ENCODE measurements around the gene MRPL39.
A peak's percentile ranks its signal among the peaks of the same experiment; 100 is the strongest.

MRPL39 gene

GRCh38 chr21:25614441-25614840 is 7.2 kb upstream of the MRPL39 start:
- DNase-seq (ENCODE audit: low read depth in 2 of 2), result no peak

GRCh38 chr21:25608044-25608737 is 910 bp upstream of the MRPL39 start:
- DNase-seq (ENCODE audit: low read depth in 2 of 2), result peak; percentile 55 to 61

- DNase-seq (ENCODE audit: low read depth in 2 of 2), result no peak
These were observed 17.4 kb downstream of the MRPL39 start for GRCh38 chr21:25589887-25590286.

DNA sequence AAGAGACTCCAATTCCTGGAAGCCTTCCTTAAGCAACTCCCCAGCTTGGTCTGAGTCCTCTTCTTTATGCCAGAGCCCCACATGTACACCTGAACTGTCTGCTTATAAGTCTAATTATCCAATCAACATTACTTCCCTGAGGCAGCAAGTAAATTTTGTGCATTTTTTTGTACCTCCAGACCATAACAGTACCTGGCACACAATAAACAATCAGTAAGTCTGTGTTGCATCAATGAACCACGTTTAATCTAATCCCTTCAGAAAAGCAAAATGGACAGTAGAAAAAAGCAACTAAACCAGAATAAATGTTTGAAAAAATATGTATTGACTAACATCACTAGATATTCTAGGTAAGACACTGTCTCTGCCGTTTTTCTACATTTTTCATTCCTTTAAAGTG is 20.5 kb downstream of the MRPL39 start:
- no peak for DNase-seq (ENCODE audit: low read depth in 2 of 2)

DNA sequence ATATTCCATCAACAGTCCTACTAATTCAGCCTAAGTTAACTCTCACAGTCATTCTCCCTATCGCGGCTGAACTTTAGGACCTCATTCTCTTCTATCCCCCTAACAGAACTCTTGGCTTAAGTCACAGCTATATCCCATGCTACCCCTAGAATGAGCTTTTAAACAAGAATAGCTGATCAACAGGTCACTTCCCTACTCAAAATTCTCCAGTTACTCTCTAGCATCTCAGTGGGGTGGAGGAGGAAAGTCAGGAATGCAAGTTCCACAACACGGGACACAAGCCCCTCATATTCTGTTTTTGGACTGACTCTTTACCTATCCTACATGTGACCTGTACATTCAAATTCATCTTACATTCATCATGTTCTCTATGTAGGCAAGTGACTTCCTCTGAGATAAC is 21.0 kb downstream of the MRPL39 start:
- no peak for DNase-seq (ENCODE audit: low read depth in 2 of 2)

- no peak for DNase-seq (ENCODE audit: low read depth in 2 of 2)
These were observed 22.2 kb downstream of the MRPL39 start for GRCh38 chr21:25584833-25585676.

GRCh38 chr21:25583370-25584130 is 23.7 kb downstream of the MRPL39 start:
- no peak for DNase-seq (ENCODE audit: low read depth in 2 of 2)

DNA sequence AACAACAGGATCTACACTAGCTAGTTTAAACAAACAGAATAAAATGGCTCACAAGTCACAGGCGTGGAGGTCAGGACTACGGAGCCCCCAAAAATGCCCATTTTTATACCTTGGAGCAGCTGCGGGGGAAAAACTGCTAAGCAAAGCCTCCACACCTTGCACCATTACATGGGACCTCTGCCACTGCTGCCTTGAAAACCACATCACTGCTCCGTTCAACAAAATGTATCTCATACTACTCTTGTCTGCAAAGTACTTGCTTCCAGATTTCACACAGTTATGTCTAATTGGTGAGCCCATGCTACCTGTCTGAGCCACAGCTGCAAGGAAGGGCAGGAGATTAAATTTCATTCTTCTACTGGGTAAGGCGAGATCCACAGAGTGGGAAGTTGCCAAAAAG is 24.4 kb downstream of the MRPL39 start:
- DNase-seq (ENCODE audit: low read depth in 2 of 2), result no peak

DNA sequence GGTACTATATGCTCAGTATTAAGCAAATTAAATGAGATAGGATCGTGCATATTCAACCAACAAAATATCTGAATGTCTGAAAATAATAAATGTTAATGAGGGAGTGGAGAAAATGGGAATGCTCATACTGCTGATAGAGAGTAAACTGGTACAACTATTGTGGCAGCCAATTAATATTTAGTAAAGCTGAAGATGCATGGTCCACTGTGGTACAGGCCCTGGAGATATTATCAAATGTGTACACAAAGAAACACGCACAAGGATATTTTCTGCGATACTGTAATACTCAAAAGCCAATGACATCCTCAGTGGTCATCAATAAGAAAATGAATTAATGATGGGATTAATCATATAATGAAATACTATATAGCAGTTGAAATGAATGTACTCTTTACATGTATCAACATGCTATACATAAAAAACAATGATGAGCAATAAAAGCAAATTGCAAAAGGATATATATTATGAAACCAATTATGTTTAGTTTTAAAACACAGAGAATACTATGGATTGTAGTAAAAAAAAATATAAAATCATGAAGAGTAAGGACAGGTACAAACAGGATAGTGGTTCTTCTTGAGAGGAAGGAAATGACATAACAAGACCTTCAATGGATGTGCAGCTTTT is 25.0 kb downstream of the MRPL39 start:
- DNase-seq (ENCODE audit: low read depth in 2 of 2), result no peak

GRCh38 chr21:25581582-25581981 is 25.7 kb downstream of the MRPL39 start:
- no peak for DNase-seq (ENCODE audit: low read depth in 2 of 2)

- no peak for DNase-seq (ENCODE audit: low read depth in 2 of 2)
These were observed 26.4 kb downstream of the MRPL39 start for GRCh38 chr21:25580912-25581260.

- no peak for DNase-seq (ENCODE audit: low read depth in 2 of 2)
These were observed 27.9 kb downstream of the MRPL39 start for GRCh38 chr21:25579226-25580013.

DNA sequence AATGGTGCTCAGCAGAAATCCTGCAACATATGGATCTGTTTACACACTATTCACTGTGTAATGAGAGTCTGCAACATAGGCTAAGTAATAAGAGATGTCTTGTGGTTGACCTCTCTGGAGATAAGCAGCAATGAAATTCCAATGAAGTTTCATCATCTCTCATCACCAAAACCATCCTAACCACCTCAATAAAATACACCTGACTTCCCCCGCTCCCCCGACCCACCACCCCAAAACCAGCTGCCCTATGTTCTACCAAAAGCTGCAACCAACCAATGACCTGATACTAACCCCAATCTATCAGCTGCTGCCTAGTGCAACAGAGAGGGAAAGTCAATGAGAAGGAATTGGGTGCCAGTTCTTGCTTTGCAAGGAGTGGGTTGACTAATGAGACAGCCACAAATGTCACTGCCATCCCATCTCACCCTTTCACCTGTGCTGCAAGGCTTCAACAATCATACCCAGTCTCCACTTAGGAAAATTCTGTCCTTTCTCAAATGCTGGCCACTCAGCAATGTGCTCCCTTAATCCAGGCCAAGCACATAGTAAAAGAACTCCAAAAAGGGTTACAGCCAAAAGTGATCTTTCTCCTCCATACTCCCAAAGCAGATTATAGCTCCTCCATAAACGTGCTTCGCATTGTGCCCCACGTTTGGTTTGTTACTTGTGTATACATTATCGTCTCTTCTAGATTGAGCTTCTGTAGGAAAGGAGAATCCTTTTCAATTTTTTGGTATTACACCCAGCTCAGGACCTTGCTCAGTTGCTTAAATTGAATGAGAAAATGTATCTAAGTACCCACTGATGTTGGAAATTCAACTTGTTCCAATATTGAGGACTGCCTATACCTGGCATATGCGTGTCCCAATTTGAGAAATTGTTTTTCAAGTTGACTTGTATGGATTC is 29.0 kb downstream of the MRPL39 start:
- peak in 1 of 2 donors; percentile 55 for DNase-seq (ENCODE audit: low read depth in 2 of 2)

- no peak for DNase-seq (ENCODE audit: low read depth in 2 of 2)
These were observed 29.7 kb downstream of the MRPL39 start for GRCh38 chr21:25577424-25578055.

- peak in 1 of 2 donors; percentile 54 for DNase-seq (ENCODE audit: low read depth in 2 of 2)
These were observed 33.7 kb downstream of the MRPL39 start for GRCh38 chr21:25573409-25574206.

DNA sequence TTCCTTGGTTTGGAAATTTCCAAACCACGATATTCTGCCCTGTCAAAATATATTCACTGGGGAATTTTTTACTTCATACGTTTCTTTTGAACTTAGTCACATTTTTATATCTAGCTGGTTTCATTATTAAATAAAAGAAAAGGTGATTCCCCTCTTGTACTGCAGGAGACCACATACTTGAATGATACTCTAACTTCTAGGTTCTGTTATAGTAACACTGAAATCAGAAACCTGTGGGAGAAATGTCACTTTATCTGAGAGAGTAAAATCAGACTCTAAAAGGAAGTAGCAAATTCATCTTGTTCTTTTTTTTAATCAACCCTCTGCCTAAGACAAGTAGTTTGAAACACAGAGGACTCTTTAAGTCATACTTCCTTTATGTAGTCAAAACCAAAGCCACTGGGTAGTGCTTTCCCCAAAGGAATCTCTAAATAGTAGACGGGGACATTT is 34.4 kb downstream of the MRPL39 start:
- DNase-seq (ENCODE audit: low read depth in 2 of 2), result no peak

DNA sequence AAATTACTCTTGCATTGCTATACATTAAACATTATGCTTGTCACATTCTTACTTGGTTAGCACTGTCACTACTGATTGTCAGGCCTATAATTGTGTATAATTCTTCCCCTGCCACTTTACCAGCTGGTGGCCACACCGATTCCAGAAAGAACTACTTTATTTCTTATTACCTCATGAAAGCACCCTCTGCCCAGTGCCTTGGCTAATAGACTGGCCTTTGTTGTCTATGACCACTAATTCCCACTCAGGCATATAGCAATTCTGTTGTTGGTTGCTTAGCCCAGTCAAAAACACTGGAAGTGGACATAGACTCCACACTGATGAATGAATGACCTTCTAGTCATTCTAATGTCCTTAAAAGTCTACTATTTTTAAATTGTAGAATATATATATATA is 35.6 kb downstream of the MRPL39 start:
- DNase-seq (ENCODE audit: low read depth in 2 of 2), result no peak

GRCh38 chr21:25569711-25570110 is 37.6 kb downstream of the MRPL39 start:
- no peak for DNase-seq (ENCODE audit: low read depth in 2 of 2)

DNA sequence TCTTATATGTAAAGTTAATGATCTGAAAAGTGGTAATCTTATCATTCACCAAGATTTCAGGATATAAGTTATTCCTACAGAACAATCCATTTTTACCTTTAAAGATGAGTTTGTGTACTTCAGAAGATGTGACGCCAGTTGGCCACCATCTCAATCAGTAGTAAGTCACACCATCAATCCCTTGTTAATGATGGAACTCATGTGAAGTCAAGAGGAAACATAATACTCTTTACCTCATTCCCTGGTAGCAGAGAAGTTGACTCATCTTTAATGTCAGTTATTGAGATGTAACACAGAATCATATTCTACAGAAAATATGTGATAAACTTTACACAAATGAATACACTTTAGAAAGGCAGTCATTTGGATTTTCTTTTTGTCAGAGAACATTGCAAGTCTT is 38.2 kb downstream of the MRPL39 start:
- no peak for DNase-seq (ENCODE audit: low read depth in 2 of 2)
